Transverse colon (tissue), 4 donors: ENCODE measurements around the gene CCNB3. TPM values are rescaled to one million over a fixed set of nuclear protein-coding genes. Genes with fewer than 3 reads are reported as not detected.

Source experiments
- DNase-seq: peaks from one replicate; pipeline ENCODE4 v3.0.0-alpha.2; 2019
- H3K27ac ChIP-seq, 4 donors: fragments of 200-600 bp; sonication (generic); 2 replicates each; pipeline ENCODE4 v1.5.1; 2016 to 2018; ENCODE audit warnings: inconsistent platforms in 4 of 4
- H3K27me3 ChIP-seq: fragments of 200-600 bp; sonication (generic); 2 replicates; pipeline ENCODE4 v1.5.1; 2017; ENCODE audit warnings: inconsistent platforms
- H3K36me3 ChIP-seq, 4 donors: fragments of 200-600 bp; sonication (generic); 2 replicates each; pipeline ENCODE4 v1.5.1; 2017 to 2019; ENCODE audit warnings: inconsistent platforms in 4 of 4
- H3K4me1 ChIP-seq, 4 donors: fragments of 200-600 bp; sonication (generic); 2 replicates each; pipeline ENCODE4 v1.5.1; 2017 to 2020; ENCODE audit warnings: inconsistent platforms in 4 of 4
- H3K4me3 ChIP-seq, 4 donors: fragments of 200-600 bp; sonication (generic); 1 replicate in 1 of 4; 2 replicates in 3 of 4; pipeline versions ENCODE4 v1.5.1 to v1.6.1; 2017 to 2019; ENCODE audit warnings: inconsistent platforms in 4 of 4
- H3K9me3 ChIP-seq, 2 donors: fragments of 200-600 bp; sonication (generic); 2 replicates each; pipeline ENCODE4 v1.5.1; 2017 to 2019; ENCODE audit warnings: inconsistent platforms in 2 of 2
- EP300 ChIP-seq: sonication (generic); formaldehyde crosslinking; IDR thresholded peaks from one replicate; pipeline ENCODE4 v1.6.1; 2017; ENCODE audit warnings: antibody characterized with exemption, low read depth
- POLR2A ChIP-seq: fragments of 450-650 bp; IDR thresholded peaks from one replicate; pipeline ENCODE4 v1.6.1; 2016; ENCODE audit warnings: antibody characterized with exemption, mild to moderate bottlenecking, moderate library complexity
- POLR2AphosphoS5 ChIP-seq, 3 donors: sonication (generic); formaldehyde crosslinking; IDR thresholded peaks; one replicate each; pipeline ENCODE4 v1.6.1; 2016; ENCODE audit warnings: antibody characterized with exemption in 3 of 3
- WGBS, 2 donors: methylation state at CpG; one replicate each; pipeline ENCODE4 v1.1.5; 2018; ENCODE audit warnings: low coverage in 1 of 2; 5-methylcytosine and 5-hydroxymethylcytosine counted together
- in situ Hi-C, 4 donors: fragments of 200-750 bp; cut with MboI; loops; one replicate each; pipeline versions ENCODE4 v1.15.0 to v1.15.1; 2017; ENCODE audit warnings: low sequenced_read_pairs in 3 of 4, low pct_ligation_motif_present in 1 of 4, low pct_unique_long_range_greater_than_20kb in 1 of 4
- intact Hi-C: fragments of 100-400 bp; cut with DNase I; formaldehyde crosslinking; loops from one replicate; pipeline ENCODE4 v1.15.1; 2023; ENCODE audit warnings: low total_unique reads
- total RNA-seq, 4 donors: library from RNA; depleted of rRNA; stranded (reverse); fragments of >200 nt; gene quantifications; one replicate each; pipeline ENCODE4 v1.1.0, GENCODE V29; 2016
- TF ChIP-seq, protein P1 (sequence below), 5 experiments: fragments of 200-600 bp in 3 of 5; fragments of 450-650 bp in 2 of 5; sonication (generic) in 3 of 5; IDR thresholded peaks; 1 replicate in 2 of 5; 2 replicates in 3 of 5; pipeline ENCODE4 v1.5.1; 2016 to 2017; ENCODE audit warnings: antibody characterized with exemption in 5 of 5, inconsistent platforms in 3 of 5, mild to moderate bottlenecking in 2 of 5, moderate library complexity in 1 of 5

Gene CCNB3
- total RNA-seq, 4 donors from 2014 or later, result 0.41 to 0.48 TPM; not detected in 2

DNA sequence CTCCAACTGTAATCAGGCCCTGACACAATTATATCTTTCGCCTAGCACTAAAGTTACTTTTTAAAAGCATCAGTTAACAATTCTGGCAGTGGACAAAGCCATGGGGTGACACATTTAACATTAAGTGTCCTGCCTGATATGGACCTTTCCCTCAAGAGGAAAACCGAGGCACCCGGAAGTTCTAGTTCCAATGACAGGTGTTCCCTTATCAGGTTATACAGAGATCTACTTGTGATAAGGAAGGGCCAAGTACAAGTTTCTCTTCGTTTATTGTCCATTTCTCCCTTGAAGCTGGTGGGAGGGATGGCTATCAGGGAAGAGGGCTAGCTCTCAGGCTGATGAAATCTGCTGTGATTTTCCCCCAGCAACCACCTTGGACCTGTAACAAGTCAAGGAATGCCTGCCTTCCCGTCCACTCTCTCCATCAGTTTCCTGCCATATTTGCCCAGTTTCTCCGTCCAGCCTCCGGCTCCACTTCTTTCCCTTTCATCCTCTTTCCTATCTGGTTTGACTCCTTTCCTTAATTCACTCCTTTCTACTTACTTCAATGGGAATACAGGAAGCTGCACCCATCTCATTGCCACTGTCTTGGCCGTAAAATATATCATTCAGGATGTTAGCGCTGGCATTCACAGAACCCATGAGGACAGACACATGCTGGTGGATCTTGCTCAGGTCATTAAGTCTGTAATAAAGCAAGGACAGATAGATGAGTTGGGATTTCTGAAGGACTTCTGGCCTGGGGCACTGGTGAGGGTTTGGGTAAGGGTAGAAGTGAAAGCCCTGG is 171.1 kb downstream of the CCNB3 start:
- H3K9me3 ChIP-seq, result no peaks in the 10 kb centered on the region
- DNase-seq, result peak; percentile 38
- peak overlapping the region; percentile 25 to 39 (median 33) for H3K27ac ChIP-seq
- H3K4me1 ChIP-seq, result peaks cover 0 to 7% (median 0%) of the 10 kb centered on the region in 4 donors
- in situ Hi-C loops (no loop called here), intact Hi-C loops (no loop called here)
- no peak overlapping the region for H3K4me3 ChIP-seq
- H3K36me3 ChIP-seq, result no peaks in the 10 kb centered on the region
- 33 to 54% methylated on average over 3 to 9 of the region's 9 CpGs for WGBS, 2 donors
- TF ChIP-seq POLR2A (no peak), POLR2AphosphoS5 (IDR thresholded peaks at IDR 0.05) (no peak), EP300 (no peak)
- TF ChIP-seq, protein P1, sequence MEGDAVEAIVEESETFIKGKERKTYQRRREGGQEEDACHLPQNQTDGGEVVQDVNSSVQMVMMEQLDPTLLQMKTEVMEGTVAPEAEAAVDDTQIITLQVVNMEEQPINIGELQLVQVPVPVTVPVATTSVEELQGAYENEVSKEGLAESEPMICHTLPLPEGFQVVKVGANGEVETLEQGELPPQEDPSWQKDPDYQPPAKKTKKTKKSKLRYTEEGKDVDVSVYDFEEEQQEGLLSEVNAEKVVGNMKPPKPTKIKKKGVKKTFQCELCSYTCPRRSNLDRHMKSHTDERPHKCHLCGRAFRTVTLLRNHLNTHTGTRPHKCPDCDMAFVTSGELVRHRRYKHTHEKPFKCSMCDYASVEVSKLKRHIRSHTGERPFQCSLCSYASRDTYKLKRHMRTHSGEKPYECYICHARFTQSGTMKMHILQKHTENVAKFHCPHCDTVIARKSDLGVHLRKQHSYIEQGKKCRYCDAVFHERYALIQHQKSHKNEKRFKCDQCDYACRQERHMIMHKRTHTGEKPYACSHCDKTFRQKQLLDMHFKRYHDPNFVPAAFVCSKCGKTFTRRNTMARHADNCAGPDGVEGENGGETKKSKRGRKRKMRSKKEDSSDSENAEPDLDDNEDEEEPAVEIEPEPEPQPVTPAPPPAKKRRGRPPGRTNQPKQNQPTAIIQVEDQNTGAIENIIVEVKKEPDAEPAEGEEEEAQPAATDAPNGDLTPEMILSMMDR (IDR thresholded peaks at IDR 0.05), result no peak
- H3K27me3 ChIP-seq, result no peaks in the 10 kb centered on the region

DNA sequence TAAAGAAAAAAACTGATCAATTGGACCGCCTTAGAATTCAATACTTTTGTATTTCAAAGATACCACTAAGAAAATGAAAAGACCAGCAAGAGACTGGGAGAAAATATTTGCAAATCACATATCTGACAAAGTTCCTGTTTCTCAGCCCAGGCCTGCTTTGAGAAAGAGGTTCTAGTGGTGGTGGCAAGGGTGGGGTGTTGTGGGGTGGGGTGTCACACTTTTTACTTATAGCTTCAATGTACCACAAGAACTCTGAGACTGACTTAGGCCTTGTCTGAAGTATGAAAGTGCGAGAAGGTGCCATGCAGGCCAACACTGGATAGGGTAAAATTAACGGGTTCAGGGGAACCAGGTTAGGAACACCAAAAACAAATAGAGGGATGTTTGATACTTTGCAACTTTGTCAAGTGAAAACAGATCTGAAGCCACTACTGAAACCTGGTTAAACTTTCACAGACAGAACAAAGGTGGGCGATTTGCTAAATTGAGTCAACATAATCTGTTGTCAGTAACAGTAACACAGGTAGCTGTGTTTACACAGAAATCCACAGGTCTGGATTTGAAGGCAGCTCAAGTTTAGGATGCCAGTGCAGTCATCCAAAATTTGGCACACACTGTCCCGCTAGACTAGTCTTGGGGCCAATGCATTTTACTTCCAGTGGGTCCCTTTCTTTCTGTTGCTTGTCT is 177.3 kb downstream of the CCNB3 start:
- TF ChIP-seq POLR2A (no peak), POLR2AphosphoS5 (IDR thresholded peaks at IDR 0.05) (no peak)
- TF ChIP-seq, protein P1 (IDR thresholded peaks at IDR 0.05), result no peak
- no peaks in the 10 kb centered on the region for H3K4me1 ChIP-seq
- H3K36me3 ChIP-seq, result no peaks in the 10 kb centered on the region
- H3K27me3 ChIP-seq, result no peaks in the 10 kb centered on the region
- H3K9me3 ChIP-seq, result no peaks in the 10 kb centered on the region
- H3K27ac ChIP-seq, result no peak overlapping the region
- intact Hi-C loops, result no loop called here
- in situ Hi-C loops, result no loop called here
- 76 to 100% methylated on average over 1 to 5 of the region's 5 CpGs for WGBS, 2 donors
- no peak overlapping the region for H3K4me3 ChIP-seq
- no peak for DNase-seq

DNA sequence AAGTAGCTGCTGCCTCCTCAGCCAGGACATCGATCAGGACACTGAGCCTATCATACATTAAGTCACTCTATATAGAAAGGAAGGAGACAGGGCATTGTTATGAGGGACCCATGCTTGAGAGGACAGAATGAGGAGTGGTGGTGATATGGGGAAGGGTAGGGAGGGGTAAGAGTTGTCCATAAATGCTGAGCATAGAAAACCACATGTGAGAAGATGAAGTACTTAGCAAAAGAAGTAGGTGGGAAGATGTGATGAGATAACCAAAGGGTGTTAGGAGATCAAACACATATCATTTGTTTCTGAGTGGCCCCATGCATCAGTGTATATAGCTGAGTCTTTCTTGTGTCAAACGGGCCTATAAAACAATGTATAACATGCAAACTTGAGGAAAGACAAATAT is 182.0 kb downstream of the CCNB3 start:
- in situ Hi-C loops, result no loop called here
- 70% methylated on average over 2 of the region's 2 CpGs; no CpG with 5 or more reads in 1 of the 2 donors for WGBS, 2 donors
- TF ChIP-seq POLR2A (no peak), POLR2AphosphoS5 (IDR thresholded peaks at IDR 0.05) (no peak), EP300 (no peak)
- TF ChIP-seq, protein P1 (IDR thresholded peaks at IDR 0.05), result no peak
- intact Hi-C loops, result no loop called here
- H3K27me3 ChIP-seq, result no peaks in the 10 kb centered on the region
- H3K4me1 ChIP-seq, result no peaks in the 10 kb centered on the region
- H3K9me3 ChIP-seq, result no peaks in the 10 kb centered on the region
- no peak for DNase-seq
- H3K36me3 ChIP-seq, result no peaks in the 10 kb centered on the region
- no peak overlapping the region for H3K4me3 ChIP-seq
- H3K27ac ChIP-seq, result no peak overlapping the region

DNA sequence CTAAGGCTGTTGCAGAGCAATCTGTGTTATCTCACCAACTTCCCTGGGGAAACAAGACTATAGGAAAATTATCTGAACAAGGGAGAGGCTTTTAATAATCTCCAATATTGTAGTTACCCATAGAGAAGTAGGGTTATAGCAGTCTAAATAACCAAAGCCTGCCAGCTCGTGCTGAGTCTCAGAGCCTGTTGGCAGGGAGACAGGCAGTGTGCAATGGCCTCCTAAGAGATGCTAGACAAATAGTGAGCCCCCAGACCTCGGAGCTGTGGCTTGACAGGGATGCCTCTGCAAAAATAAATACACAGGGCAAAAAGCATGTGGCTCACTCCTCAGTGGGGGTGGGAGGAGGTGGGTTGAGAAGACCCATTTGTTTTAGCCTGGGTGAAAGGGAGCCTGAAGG is 189.3 kb downstream of the CCNB3 start:
- Histone ChIP-seq H3K27me3 (no peaks in the 10 kb centered on the region), H3K4me1 (no peaks in the 10 kb centered on the region), H3K4me3 (no peak overlapping the region), H3K36me3 (no peaks in the 10 kb centered on the region), H3K27ac (no peak overlapping the region), H3K9me3 (no peaks in the 10 kb centered on the region)
- 21% methylated on average over 2 of the region's 2 CpGs; no CpG with 5 or more reads in 1 of the 2 donors for WGBS, 2 donors
- no peak for TF ChIP-seq EP300
- TF ChIP-seq POLR2AphosphoS5 (IDR thresholded peaks at IDR 0.05), result no peak
- TF ChIP-seq, protein P1 (IDR thresholded peaks at IDR 0.05), result no peak
- intact Hi-C loops, result no loop called here
- DNase-seq, result no peak
- in situ Hi-C loops, result no loop called here
